ENCODE results near the gene PIGC.
A peak's percentile ranks its signal among the peaks of the same experiment; 100 is the strongest.

Gene PIGC

GRCh38 chr1:172443666-172444453 lies at the start of gene PIGC:
TSS of gene PIGC (minus strand) at chr1:172444069. CDS start at chr1:172442622, 1,447 bp downstream.
- Histone ChIP-seq H3K9me3 (ENCODE audit: control insufficient read depth in 1 of 2, low read length in 2 of 2) (no peaks in the 10 kb centered on the region), H3K9ac (ENCODE audit: low read depth in 1 of 2, low read length in 2 of 2) (peak within 1 kb of the TSS; percentile 84 to 89), H3K4me3 (ENCODE audit: low read depth in 1 of 2, low read length in 2 of 2) (peak within 1 kb of the TSS; percentile 71 to 86), H3K4me1 (ENCODE audit: control insufficient read depth in 1 of 2, insufficient read depth in 2 of 2, low read length in 2 of 2) (peaks cover 11 to 12% of the 10 kb centered on the region in 2 donors), H3K27me3 (ENCODE audit: control insufficient read depth in 1 of 2, insufficient read depth in 2 of 2, low read length in 2 of 2) (no peaks in the 10 kb centered on the region), H3K27ac (ENCODE audit: low read depth, low read length) (no peak within 1 kb of the TSS), H3K36me3 (ENCODE audit: control insufficient read depth in 1 of 2, insufficient read depth in 2 of 2, low read length in 2 of 2) (no peaks in the 10 kb centered on the region)

GRCh38 chr1:172492421-172492820 lies 48.6 kb upstream of the PIGC start:
- no peak overlapping the region for H3K27ac ChIP-seq (ENCODE audit: low read depth, low read length)
- H3K27me3 ChIP-seq (ENCODE audit: control insufficient read depth in 1 of 2, insufficient read depth in 2 of 2, low read length in 2 of 2): no peaks in the 10 kb centered on the region
- no peaks in the 10 kb centered on the region for H3K9me3 ChIP-seq (ENCODE audit: control insufficient read depth in 1 of 2, low read length in 2 of 2)
- H3K4me1 ChIP-seq (ENCODE audit: control insufficient read depth in 1 of 2, insufficient read depth in 2 of 2, low read length in 2 of 2): peaks cover 3 to 5% of the 10 kb centered on the region in 2 donors
- H3K4me3 ChIP-seq (ENCODE audit: low read depth in 1 of 2, low read length in 2 of 2): no peak overlapping the region
- H3K36me3 ChIP-seq (ENCODE audit: control insufficient read depth in 1 of 2, insufficient read depth in 2 of 2, low read length in 2 of 2): no peaks in the 10 kb centered on the region
- no peak overlapping the region for H3K9ac ChIP-seq (ENCODE audit: low read depth in 1 of 2, low read length in 2 of 2)

GRCh38 chr1:172489847-172490246 lies 46.0 kb upstream of the PIGC start:
- no peaks in the 10 kb centered on the region for H3K9me3 ChIP-seq (ENCODE audit: control insufficient read depth in 1 of 2, low read length in 2 of 2)
- H3K9ac ChIP-seq (ENCODE audit: low read depth in 1 of 2, low read length in 2 of 2): no peak overlapping the region
- H3K27ac ChIP-seq (ENCODE audit: low read depth, low read length): no peak overlapping the region
- no peaks in the 10 kb centered on the region for H3K4me1 ChIP-seq (ENCODE audit: control insufficient read depth in 1 of 2, insufficient read depth in 2 of 2, low read length in 2 of 2)
- no peaks in the 10 kb centered on the region for H3K27me3 ChIP-seq (ENCODE audit: control insufficient read depth in 1 of 2, insufficient read depth in 2 of 2, low read length in 2 of 2)
- no peak overlapping the region for H3K4me3 ChIP-seq (ENCODE audit: low read depth in 1 of 2, low read length in 2 of 2)
- no peaks in the 10 kb centered on the region for H3K36me3 ChIP-seq (ENCODE audit: control insufficient read depth in 1 of 2, insufficient read depth in 2 of 2, low read length in 2 of 2)

- no peaks in the 10 kb centered on the region for H3K27me3 ChIP-seq (ENCODE audit: control insufficient read depth in 1 of 2, insufficient read depth in 2 of 2, low read length in 2 of 2)
- no peaks in the 10 kb centered on the region for H3K9me3 ChIP-seq (ENCODE audit: control insufficient read depth in 1 of 2, low read length in 2 of 2)
- H3K9ac ChIP-seq (ENCODE audit: low read depth in 1 of 2, low read length in 2 of 2): no peak overlapping the region
- no peak overlapping the region for H3K4me3 ChIP-seq (ENCODE audit: low read depth in 1 of 2, low read length in 2 of 2)
- H3K27ac ChIP-seq (ENCODE audit: low read depth, low read length): no peak overlapping the region
- no peaks in the 10 kb centered on the region for H3K36me3 ChIP-seq (ENCODE audit: control insufficient read depth in 1 of 2, insufficient read depth in 2 of 2, low read length in 2 of 2)
- no peaks in the 10 kb centered on the region for H3K4me1 ChIP-seq (ENCODE audit: control insufficient read depth in 1 of 2, insufficient read depth in 2 of 2, low read length in 2 of 2)
Observed at GRCh38 chr1:172488393-172488792, 44.5 kb upstream of the PIGC start.

GRCh38 chr1:172487550-172487949 lies 43.7 kb upstream of the PIGC start:
- no peak overlapping the region for H3K4me3 ChIP-seq (ENCODE audit: low read depth in 1 of 2, low read length in 2 of 2)
- H3K9me3 ChIP-seq (ENCODE audit: control insufficient read depth in 1 of 2, low read length in 2 of 2): no peaks in the 10 kb centered on the region
- H3K4me1 ChIP-seq (ENCODE audit: control insufficient read depth in 1 of 2, insufficient read depth in 2 of 2, low read length in 2 of 2): no peaks in the 10 kb centered on the region
- no peak overlapping the region for H3K27ac ChIP-seq (ENCODE audit: low read depth, low read length)
- no peaks in the 10 kb centered on the region for H3K27me3 ChIP-seq (ENCODE audit: control insufficient read depth in 1 of 2, insufficient read depth in 2 of 2, low read length in 2 of 2)
- H3K9ac ChIP-seq (ENCODE audit: low read depth in 1 of 2, low read length in 2 of 2): no peak overlapping the region
- no peaks in the 10 kb centered on the region for H3K36me3 ChIP-seq (ENCODE audit: control insufficient read depth in 1 of 2, insufficient read depth in 2 of 2, low read length in 2 of 2)

GRCh38 chr1:172486805-172487454 lies 43.1 kb upstream of the PIGC start:
- H3K27ac ChIP-seq (ENCODE audit: low read depth, low read length): no peak overlapping the region
- no peaks in the 10 kb centered on the region for H3K9me3 ChIP-seq (ENCODE audit: control insufficient read depth in 1 of 2, low read length in 2 of 2)
- no peaks in the 10 kb centered on the region for H3K36me3 ChIP-seq (ENCODE audit: control insufficient read depth in 1 of 2, insufficient read depth in 2 of 2, low read length in 2 of 2)
- H3K27me3 ChIP-seq (ENCODE audit: control insufficient read depth in 1 of 2, insufficient read depth in 2 of 2, low read length in 2 of 2): no peaks in the 10 kb centered on the region
- no peak overlapping the region for H3K9ac ChIP-seq (ENCODE audit: low read depth in 1 of 2, low read length in 2 of 2)
- H3K4me1 ChIP-seq (ENCODE audit: control insufficient read depth in 1 of 2, insufficient read depth in 2 of 2, low read length in 2 of 2): no peaks in the 10 kb centered on the region
- no peak overlapping the region for H3K4me3 ChIP-seq (ENCODE audit: low read depth in 1 of 2, low read length in 2 of 2)

GRCh38 chr1:172485626-172486025 lies 41.8 kb upstream of the PIGC start:
- Histone ChIP-seq H3K27me3 (ENCODE audit: control insufficient read depth in 1 of 2, insufficient read depth in 2 of 2, low read length in 2 of 2) (no peaks in the 10 kb centered on the region), H3K36me3 (ENCODE audit: control insufficient read depth in 1 of 2, insufficient read depth in 2 of 2, low read length in 2 of 2) (no peaks in the 10 kb centered on the region), H3K27ac (ENCODE audit: low read depth, low read length) (no peak overlapping the region), H3K4me1 (ENCODE audit: control insufficient read depth in 1 of 2, insufficient read depth in 2 of 2, low read length in 2 of 2) (no peaks in the 10 kb centered on the region), H3K4me3 (ENCODE audit: low read depth in 1 of 2, low read length in 2 of 2) (no peak overlapping the region), H3K9ac (ENCODE audit: low read depth in 1 of 2, low read length in 2 of 2) (no peak overlapping the region), H3K9me3 (ENCODE audit: control insufficient read depth in 1 of 2, low read length in 2 of 2) (no peaks in the 10 kb centered on the region)

- Histone ChIP-seq H3K4me3 (ENCODE audit: low read depth in 1 of 2, low read length in 2 of 2) (no peak overlapping the region), H3K9me3 (ENCODE audit: control insufficient read depth in 1 of 2, low read length in 2 of 2) (no peaks in the 10 kb centered on the region), H3K27me3 (ENCODE audit: control insufficient read depth in 1 of 2, insufficient read depth in 2 of 2, low read length in 2 of 2) (no peaks in the 10 kb centered on the region), H3K36me3 (ENCODE audit: control insufficient read depth in 1 of 2, insufficient read depth in 2 of 2, low read length in 2 of 2) (no peaks in the 10 kb centered on the region), H3K9ac (ENCODE audit: low read depth in 1 of 2, low read length in 2 of 2) (no peak overlapping the region), H3K27ac (ENCODE audit: low read depth, low read length) (no peak overlapping the region), H3K4me1 (ENCODE audit: control insufficient read depth in 1 of 2, insufficient read depth in 2 of 2, low read length in 2 of 2) (no peaks in the 10 kb centered on the region)
Observed at GRCh38 chr1:172484252-172484651, 40.4 kb upstream of the PIGC start.

GRCh38 chr1:172483448-172483847 lies 39.6 kb upstream of the PIGC start:
- no peaks in the 10 kb centered on the region for H3K27me3 ChIP-seq (ENCODE audit: control insufficient read depth in 1 of 2, insufficient read depth in 2 of 2, low read length in 2 of 2)
- H3K27ac ChIP-seq (ENCODE audit: low read depth, low read length): no peak overlapping the region
- no peaks in the 10 kb centered on the region for H3K4me1 ChIP-seq (ENCODE audit: control insufficient read depth in 1 of 2, insufficient read depth in 2 of 2, low read length in 2 of 2)
- no peaks in the 10 kb centered on the region for H3K9me3 ChIP-seq (ENCODE audit: control insufficient read depth in 1 of 2, low read length in 2 of 2)
- H3K4me3 ChIP-seq (ENCODE audit: low read depth in 1 of 2, low read length in 2 of 2): no peak overlapping the region
- no peaks in the 10 kb centered on the region for H3K36me3 ChIP-seq (ENCODE audit: control insufficient read depth in 1 of 2, insufficient read depth in 2 of 2, low read length in 2 of 2)
- no peak overlapping the region for H3K9ac ChIP-seq (ENCODE audit: low read depth in 1 of 2, low read length in 2 of 2)

- Histone ChIP-seq H3K9ac (ENCODE audit: low read depth in 1 of 2, low read length in 2 of 2) (no peak overlapping the region), H3K9me3 (ENCODE audit: control insufficient read depth in 1 of 2, low read length in 2 of 2) (no peaks in the 10 kb centered on the region), H3K4me3 (ENCODE audit: low read depth in 1 of 2, low read length in 2 of 2) (no peak overlapping the region), H3K27ac (ENCODE audit: low read depth, low read length) (no peak overlapping the region), H3K36me3 (ENCODE audit: control insufficient read depth in 1 of 2, insufficient read depth in 2 of 2, low read length in 2 of 2) (no peaks in the 10 kb centered on the region), H3K27me3 (ENCODE audit: control insufficient read depth in 1 of 2, insufficient read depth in 2 of 2, low read length in 2 of 2) (no peaks in the 10 kb centered on the region), H3K4me1 (ENCODE audit: control insufficient read depth in 1 of 2, insufficient read depth in 2 of 2, low read length in 2 of 2) (no peaks in the 10 kb centered on the region)
Observed at GRCh38 chr1:172482044-172482443, 38.2 kb upstream of the PIGC start.

All from duodenal mucosa (tissue), 2 donors.